ENCODE results near the gene YWHAE.
A peak's percentile ranks its signal among the peaks of the same experiment; 100 is the strongest.
"Not testable (repeated sequence)": the region's sequence is repeated elsewhere in the genome, so short reads cannot be mapped to it uniquely, and the experiment has no call there.

YWHAE gene

DNA sequence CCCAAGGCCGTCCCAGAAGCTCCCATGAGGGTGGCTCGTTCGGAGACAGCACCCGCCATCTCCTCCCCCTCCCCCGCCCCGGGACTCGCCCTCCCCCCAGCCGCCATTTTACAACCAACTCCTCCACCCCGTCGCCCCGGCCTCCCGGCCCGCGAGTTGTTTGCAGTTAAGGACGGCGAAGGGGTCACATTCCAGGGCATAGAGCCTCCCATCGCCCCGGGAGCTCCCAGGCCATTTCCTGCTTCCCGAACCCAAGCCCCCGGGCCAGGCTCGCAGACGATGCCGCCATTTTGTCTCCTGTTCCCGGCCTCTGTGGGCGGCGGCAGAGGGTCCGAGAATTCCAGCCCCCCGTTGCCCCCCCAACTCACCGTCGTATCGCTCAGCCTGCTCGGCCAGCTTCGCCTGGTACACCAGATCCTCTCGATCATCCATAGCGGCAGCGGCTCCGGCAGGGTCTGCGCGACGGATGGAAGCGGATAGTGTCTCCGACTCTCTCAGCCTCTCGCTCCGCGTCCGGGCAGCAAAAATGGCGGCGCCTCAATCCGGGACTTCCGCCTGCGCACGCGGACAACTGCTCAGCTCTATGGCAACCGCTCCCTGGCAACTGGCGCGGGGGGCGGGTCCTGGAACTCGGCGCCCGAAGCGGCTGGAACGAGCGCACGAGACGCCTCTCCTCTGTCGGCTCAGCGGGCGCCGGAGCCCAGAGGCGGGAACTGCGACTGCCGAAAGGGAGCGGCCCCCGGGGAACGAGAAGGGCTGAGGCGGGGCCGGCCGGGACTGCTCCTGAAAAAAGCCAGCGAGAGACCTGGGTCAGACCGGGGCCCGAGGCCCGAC is at the start of gene YWHAE:
Gene YWHAE, minus strand, starts transcription at position 544 of the 834 bp plus-strand sequence. Its CDS starts 112 bp downstream, at position 432.
- peak within 1 kb of the TSS; percentile 98 for H3K4me3 ChIP-seq (ENCODE audit: low read depth, low read length)
- TF ChIP-seq, protein P1, sequence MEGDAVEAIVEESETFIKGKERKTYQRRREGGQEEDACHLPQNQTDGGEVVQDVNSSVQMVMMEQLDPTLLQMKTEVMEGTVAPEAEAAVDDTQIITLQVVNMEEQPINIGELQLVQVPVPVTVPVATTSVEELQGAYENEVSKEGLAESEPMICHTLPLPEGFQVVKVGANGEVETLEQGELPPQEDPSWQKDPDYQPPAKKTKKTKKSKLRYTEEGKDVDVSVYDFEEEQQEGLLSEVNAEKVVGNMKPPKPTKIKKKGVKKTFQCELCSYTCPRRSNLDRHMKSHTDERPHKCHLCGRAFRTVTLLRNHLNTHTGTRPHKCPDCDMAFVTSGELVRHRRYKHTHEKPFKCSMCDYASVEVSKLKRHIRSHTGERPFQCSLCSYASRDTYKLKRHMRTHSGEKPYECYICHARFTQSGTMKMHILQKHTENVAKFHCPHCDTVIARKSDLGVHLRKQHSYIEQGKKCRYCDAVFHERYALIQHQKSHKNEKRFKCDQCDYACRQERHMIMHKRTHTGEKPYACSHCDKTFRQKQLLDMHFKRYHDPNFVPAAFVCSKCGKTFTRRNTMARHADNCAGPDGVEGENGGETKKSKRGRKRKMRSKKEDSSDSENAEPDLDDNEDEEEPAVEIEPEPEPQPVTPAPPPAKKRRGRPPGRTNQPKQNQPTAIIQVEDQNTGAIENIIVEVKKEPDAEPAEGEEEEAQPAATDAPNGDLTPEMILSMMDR (IDR thresholded peaks at IDR 0.05; ENCODE audit: borderline replicate concordance, insufficient read depth, low read depth, low read length), result no peak

DNA sequence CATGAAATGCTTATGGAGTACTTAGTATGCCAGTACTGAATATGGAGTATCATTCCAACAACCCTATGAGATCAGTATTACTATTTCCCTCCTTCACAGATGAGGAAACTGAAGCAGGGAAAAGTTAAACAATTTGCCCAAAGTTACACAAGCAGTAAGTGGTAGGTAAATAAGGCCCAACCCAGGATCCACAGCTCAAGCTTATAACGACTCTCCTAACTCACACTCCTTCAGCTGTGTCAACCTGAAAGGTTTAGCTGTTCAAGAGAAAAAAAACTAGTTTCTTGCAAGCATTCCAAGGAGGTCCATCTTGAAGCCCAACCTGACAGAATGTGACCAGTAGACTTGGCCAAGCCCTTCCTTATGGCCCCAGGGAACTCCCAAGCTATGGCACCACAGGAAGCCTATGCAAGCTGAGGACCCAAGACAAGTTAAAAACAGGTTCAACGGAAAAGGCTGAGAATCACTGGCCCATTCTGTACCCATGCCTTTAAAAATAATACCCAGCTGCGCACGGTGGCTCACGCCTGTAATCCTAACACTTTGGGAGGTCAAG is 49.5 kb upstream of the YWHAE start:
- no peak overlapping the region for H3K4me3 ChIP-seq (ENCODE audit: low read depth, low read length)
- TF ChIP-seq, protein P1 (IDR thresholded peaks at IDR 0.05; ENCODE audit: borderline replicate concordance, insufficient read depth, low read depth, low read length), result no peak

DNA sequence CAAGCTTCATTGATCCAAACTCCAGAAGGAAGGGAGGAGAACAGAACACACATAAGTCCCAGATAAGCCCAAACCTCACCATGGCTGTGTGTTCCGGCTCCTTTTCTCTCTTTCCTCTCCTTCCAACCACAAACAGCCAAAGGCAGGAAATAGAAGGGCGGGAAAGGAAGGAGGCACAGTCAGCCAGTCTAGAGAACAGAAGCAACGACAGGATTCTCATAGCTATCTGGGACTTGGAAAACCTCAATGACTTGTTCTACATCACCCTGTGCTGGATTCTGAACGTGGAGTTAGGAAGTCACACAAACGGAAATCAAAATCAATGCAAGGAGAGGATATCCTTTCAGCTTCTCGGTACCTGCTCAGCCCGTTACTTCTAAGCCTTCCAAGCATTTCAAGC is 47.0 kb upstream of the YWHAE start:
- no peak overlapping the region for H3K4me3 ChIP-seq (ENCODE audit: low read depth, low read length)
- TF ChIP-seq, protein P1 (IDR thresholded peaks at IDR 0.05; ENCODE audit: borderline replicate concordance, insufficient read depth, low read depth, low read length), result no peak

DNA sequence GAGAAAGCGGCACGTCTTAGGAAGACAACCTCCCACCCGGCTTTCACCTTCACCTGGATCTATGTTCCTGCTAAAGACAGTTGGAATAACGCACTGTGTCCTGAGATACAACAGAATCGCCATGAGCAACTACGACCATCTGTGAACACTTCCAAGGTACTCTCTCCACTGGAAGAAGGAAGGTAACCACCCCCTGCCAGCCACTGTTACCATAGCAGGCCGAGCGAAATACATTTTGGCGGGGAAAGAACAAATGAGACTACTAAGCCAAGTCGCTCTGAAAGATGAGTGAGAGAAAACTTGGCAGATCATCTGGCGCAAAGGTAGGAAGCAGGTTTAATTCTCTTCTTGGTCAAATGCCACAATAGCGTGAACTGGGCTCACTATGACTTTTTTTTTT is 46.2 kb upstream of the YWHAE start:
- TF ChIP-seq, protein P1 (IDR thresholded peaks at IDR 0.05; ENCODE audit: borderline replicate concordance, insufficient read depth, low read depth, low read length), result no peak
- H3K4me3 ChIP-seq (ENCODE audit: low read depth, low read length), result no peak overlapping the region

DNA sequence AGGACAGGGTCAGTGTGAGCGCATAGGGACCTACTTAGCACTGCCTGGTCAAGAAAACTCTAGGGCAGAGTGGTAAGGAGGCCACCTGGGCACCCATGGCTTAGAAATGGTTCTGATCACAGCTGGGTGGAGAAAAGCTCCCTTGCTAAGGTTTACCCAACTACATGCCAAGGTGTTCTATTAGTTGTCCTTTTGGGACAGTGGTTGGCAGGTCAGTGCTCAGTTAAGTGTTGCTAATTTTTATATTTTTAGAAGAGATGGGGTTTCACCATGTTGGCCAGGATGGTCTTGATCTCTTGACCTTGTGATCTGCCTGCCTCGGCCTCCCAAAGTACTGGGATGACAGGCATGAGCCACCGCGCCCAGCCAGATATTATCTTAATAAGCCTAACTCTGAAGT is 45.7 kb upstream of the YWHAE start:
- not testable (repeated sequence) for H3K4me3 ChIP-seq (ENCODE audit: low read depth, low read length)

DNA sequence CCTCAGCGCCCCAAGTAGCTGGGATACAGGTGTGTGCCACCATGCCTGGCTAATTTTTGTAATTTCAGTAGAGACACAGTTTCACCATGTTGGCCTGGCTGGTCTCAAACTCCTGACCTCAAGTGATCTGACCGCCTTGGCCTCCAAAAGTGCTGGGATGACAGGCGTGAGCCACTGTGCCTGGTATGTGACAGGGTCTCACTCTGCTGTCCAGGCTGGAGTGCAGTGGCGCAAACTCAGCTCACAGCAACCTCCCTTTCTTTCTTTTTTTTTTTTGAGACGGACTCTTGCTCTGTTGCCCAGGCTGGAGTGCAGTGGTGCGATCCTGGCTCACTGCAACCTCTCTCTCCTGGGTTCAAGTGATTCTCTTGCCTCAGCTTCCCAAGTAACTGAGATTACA is 42.7 kb upstream of the YWHAE start:
- H3K4me3 ChIP-seq (ENCODE audit: low read depth, low read length), result not testable (repeated sequence)

DNA sequence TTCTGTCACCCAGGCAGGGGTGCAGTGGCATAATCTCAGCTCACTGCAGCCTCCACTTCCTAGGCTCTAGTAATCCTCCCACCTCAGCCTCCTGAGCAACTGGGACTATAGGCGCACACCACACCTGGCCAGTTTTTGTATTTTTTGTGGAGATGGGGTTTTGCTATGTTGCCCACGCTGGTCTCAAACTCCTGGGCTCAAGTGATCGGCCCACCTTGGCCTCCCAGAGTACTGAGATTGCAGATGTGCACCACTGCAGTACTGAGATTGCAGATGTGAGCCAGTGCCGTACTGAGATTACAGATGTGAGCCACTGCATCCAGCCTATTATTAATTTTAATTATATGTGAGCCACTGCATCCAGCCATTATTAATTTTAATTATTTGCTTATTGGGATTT is 42.2 kb upstream of the YWHAE start:
- no peak overlapping the region for H3K4me3 ChIP-seq (ENCODE audit: low read depth, low read length)
- TF ChIP-seq, protein P1 (IDR thresholded peaks at IDR 0.05; ENCODE audit: borderline replicate concordance, insufficient read depth, low read depth, low read length), result no peak

DNA sequence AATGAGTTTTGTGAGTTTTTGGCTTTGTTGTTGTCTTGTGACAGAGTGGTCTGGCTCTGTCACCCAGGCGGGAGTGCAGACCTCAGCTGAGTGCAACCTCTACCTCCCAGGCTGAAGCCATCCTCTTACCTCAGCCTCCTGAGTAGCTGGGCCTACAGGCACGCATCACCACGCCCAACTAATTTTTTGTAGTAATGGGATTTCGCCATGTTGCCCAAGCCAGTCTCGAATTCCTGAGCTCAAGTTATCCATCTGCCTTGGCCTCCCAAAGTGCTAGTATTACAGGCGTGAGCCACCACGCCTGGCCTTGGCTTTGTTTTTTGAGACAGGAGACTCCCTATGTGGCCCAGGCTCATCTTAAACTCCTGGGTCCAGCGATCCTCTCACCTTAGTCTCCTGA is 40.9 kb upstream of the YWHAE start:
- TF ChIP-seq, protein P1 (IDR thresholded peaks at IDR 0.05; ENCODE audit: borderline replicate concordance, insufficient read depth, low read depth, low read length), result no peak
- no peak overlapping the region for H3K4me3 ChIP-seq (ENCODE audit: low read depth, low read length)

Measured in GM12875 (cell line).